Glutamatergic neuron (in vitro differentiated cells): ENCODE measurements around the gene RELT. TPM values are rescaled to one million over a fixed set of nuclear protein-coding genes. Genes with fewer than 3 reads are reported as not detected.

Experiments used
- DNase-seq: peaks from one replicate; pipeline ENCODE4 v3.0.0; 2022
- H3K27ac Mint-ChIP-seq: one replicate; pipeline ENCODE4 v1.8.0; 2020; ENCODE audit warnings: mild to moderate bottlenecking, mixed read lengths, inconsistent platforms; ENCODE audit not compliant: unreplicated experiment
- H3K27me3 Mint-ChIP-seq: one replicate; pipeline ENCODE4 v1.8.0; 2020; ENCODE audit warnings: mild to moderate bottlenecking, moderate library complexity, mixed read lengths, inconsistent platforms; ENCODE audit not compliant: unreplicated experiment
- H3K36me3 Mint-ChIP-seq: one replicate; pipeline ENCODE4 v1.8.0; 2020; ENCODE audit warnings: mild to moderate bottlenecking, mixed read lengths, inconsistent platforms; ENCODE audit not compliant: unreplicated experiment
- H3K4me1 Mint-ChIP-seq: one replicate; pipeline ENCODE4 v1.8.0; 2020; ENCODE audit warnings: mild to moderate bottlenecking, low read depth, mixed read lengths, inconsistent platforms; ENCODE audit not compliant: unreplicated experiment
- H3K4me3 Mint-ChIP-seq: one replicate; pipeline ENCODE4 v1.8.0; 2020; ENCODE audit warnings: mild to moderate bottlenecking, mixed read lengths, inconsistent platforms; ENCODE audit not compliant: unreplicated experiment
- H3K9me3 Mint-ChIP-seq: one replicate; pipeline ENCODE4 v1.8.0; 2020; ENCODE audit warnings: mild to moderate bottlenecking, moderate library complexity, mixed read lengths, inconsistent platforms; ENCODE audit not compliant: unreplicated experiment
- total RNA-seq: library from RNA; stranded (reverse); fragmentation: NEBNext Ultra II Directional; extraction: Animal tissue kit (Norgen Biotek cat#: 25700); gene quantifications from one replicate; pipeline ENCODE4 v1.2.1, GENCODE V29; 2021; ENCODE audit not compliant: unreplicated experiment
- TF ChIP-seq, protein P1 (sequence below): fragments of 200-600 bp; sonication (generic); IDR thresholded peaks from one replicate; pipeline ENCODE4 v1.5.0; 2021; ENCODE audit not compliant: partially characterized antibody, unreplicated experiment

Gene RELT
- total RNA-seq, 1 donor from 2014 or later: 9.2 TPM

GRCh38 chr11:73409431-73409830 lies 33.2 kb downstream of the RELT start:
- peaks cover 8% of the 10 kb centered on the region for H3K27me3 Mint-ChIP-seq
- TF ChIP-seq, protein P1, sequence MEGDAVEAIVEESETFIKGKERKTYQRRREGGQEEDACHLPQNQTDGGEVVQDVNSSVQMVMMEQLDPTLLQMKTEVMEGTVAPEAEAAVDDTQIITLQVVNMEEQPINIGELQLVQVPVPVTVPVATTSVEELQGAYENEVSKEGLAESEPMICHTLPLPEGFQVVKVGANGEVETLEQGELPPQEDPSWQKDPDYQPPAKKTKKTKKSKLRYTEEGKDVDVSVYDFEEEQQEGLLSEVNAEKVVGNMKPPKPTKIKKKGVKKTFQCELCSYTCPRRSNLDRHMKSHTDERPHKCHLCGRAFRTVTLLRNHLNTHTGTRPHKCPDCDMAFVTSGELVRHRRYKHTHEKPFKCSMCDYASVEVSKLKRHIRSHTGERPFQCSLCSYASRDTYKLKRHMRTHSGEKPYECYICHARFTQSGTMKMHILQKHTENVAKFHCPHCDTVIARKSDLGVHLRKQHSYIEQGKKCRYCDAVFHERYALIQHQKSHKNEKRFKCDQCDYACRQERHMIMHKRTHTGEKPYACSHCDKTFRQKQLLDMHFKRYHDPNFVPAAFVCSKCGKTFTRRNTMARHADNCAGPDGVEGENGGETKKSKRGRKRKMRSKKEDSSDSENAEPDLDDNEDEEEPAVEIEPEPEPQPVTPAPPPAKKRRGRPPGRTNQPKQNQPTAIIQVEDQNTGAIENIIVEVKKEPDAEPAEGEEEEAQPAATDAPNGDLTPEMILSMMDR: no peak
- H3K4me1 Mint-ChIP-seq: peaks cover 5% of the 10 kb centered on the region
- H3K4me3 Mint-ChIP-seq: no peak overlapping the region
- peaks cover 8% of the 10 kb centered on the region for H3K36me3 Mint-ChIP-seq
- no peak overlapping the region for H3K27ac Mint-ChIP-seq
- DNase-seq: no peak
- H3K9me3 Mint-ChIP-seq: peaks cover 7% of the 10 kb centered on the region

DNA sequence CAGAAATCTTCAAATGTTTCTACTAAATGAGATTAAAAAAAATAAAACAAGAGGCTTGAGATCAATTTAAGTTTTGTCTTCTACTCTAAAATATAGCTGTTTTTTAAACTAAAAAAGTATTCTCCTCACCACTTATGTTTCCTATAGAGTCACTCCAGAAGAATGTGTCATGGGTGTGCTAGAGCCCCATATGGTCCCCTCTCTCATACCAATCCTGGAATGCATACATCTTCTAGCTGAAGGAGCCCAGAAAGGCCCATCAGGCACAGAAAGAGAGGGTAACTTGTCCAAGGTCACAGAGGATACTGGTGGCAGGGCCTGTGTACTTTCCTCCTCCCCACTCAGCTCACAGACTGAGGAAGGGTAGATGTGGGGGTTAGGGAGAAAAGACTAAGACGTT lies 34.4 kb downstream of the RELT start:
- Mint-ChIP-seq H3K36me3 (peaks cover 8% of the 10 kb centered on the region), H3K4me3 (no peak overlapping the region), H3K27me3 (peaks cover 8% of the 10 kb centered on the region), H3K9me3 (peaks cover 7% of the 10 kb centered on the region), H3K4me1 (peaks cover 5% of the 10 kb centered on the region), H3K27ac (no peak overlapping the region)
- no peak for DNase-seq
- TF ChIP-seq, protein P1: no peak

- Mint-ChIP-seq H3K9me3 (peaks cover 7% of the 10 kb centered on the region), H3K4me3 (no peak overlapping the region), H3K27ac (no peak overlapping the region), H3K36me3 (peaks cover 8% of the 10 kb centered on the region), H3K4me1 (peaks cover 5% of the 10 kb centered on the region), H3K27me3 (peaks cover 8% of the 10 kb centered on the region)
- TF ChIP-seq, protein P1: no peak
- DNase-seq: no peak
Observed at GRCh38 chr11:73411031-73411430, 34.8 kb downstream of the RELT start.

DNA sequence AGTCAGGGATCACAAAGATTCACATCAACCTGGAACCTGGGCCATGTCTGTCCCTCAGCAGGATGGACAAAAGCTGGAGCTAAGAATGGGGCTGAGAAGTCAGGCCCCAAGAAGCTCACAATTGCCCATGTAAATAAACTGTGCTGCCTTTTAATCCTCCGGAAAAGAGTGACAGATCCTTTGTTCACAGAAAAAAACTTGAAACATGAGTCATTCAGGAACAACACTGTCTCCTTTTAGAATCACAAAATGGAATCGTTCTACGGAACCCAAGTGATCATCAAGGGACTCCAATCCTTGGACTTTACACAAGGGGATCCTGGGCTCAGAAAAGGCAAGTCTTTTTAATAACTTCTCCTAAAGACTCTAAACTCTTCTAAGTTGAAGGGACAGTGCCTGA lies 36.1 kb downstream of the RELT start:
- no peak overlapping the region for H3K4me3 Mint-ChIP-seq
- peaks cover 8% of the 10 kb centered on the region for H3K27me3 Mint-ChIP-seq
- TF ChIP-seq, protein P1: no peak
- peaks cover 7% of the 10 kb centered on the region for H3K9me3 Mint-ChIP-seq
- H3K27ac Mint-ChIP-seq: no peak overlapping the region
- H3K4me1 Mint-ChIP-seq: peaks cover 5% of the 10 kb centered on the region
- no peak for DNase-seq
- peaks cover 8% of the 10 kb centered on the region for H3K36me3 Mint-ChIP-seq

DNA sequence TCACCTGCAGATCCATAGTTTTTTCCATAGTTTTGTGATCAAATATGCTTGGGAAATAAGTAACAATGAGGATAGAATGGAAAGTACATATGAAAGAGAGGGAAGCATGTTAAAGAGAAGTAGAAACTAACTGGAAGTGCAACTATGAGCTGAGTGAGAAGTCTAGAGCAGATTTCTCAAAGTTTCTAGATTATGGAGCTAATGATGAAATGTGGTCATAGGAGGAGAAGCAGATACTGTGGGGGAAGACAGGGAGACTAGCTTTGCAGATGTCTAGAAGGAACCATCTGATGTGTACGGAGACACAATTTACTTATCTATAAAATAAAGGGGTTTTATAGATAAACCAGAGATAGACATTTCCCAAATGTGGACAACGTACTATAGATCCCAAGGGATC lies 37.1 kb downstream of the RELT start:
- Mint-ChIP-seq H3K4me3 (no peak overlapping the region), H3K27me3 (peaks cover 8% of the 10 kb centered on the region), H3K4me1 (peaks cover 5% of the 10 kb centered on the region), H3K36me3 (peaks cover 8% of the 10 kb centered on the region), H3K9me3 (peaks cover 7% of the 10 kb centered on the region), H3K27ac (no peak overlapping the region)
- no peak for DNase-seq
- TF ChIP-seq, protein P1: no peak
